ENCODE results near the gene MPPED1. TPM values are rescaled to one million over a fixed set of nuclear protein-coding genes. Genes with fewer than 3 reads are reported as not detected.

MPPED1 gene
- total and polyA plus RNA-seq, 2 donors (not counting 3 experiments of a cell fraction or from before 2014, with no cell fraction given), result not detected

- ChIA-PET CTCF (no interaction called here), POLR2A (no interaction called here)
- no peak overlapping the region for H3K4me2 ChIP-seq (ENCODE audit: insufficient read depth, low read length)
- no peaks in the 10 kb centered on the region for H3K27me3 ChIP-seq (ENCODE audit: control insufficient read depth in 2 of 2, insufficient read depth in 2 of 2, low read length in 2 of 2)
- no peaks in the 10 kb centered on the region for H3K9me1 ChIP-seq (replicated peaks; ENCODE audit: control insufficient read depth, extremely low read depth, insufficient read depth, low read length)
- H3K4me1 ChIP-seq (ENCODE audit: control insufficient read depth, extremely low read depth, insufficient read depth, low read length), result no peaks in the 10 kb centered on the region
- no peaks in the 10 kb centered on the region for H3K36me3 ChIP-seq (ENCODE audit: control insufficient read depth in 2 of 2, extremely low read depth in 1 of 2, insufficient read depth in 2 of 2, low read length in 2 of 2)
- no peak overlapping the region for H3K4me3 ChIP-seq (replicated peaks in 1 of 3; ENCODE audit: insufficient read depth in 1 of 3, low read depth in 1 of 3, low read length in 3 of 3)
- DNase-seq (ENCODE audit: low read depth, low spot score) (no peak), FAIRE-seq (no peak)
- dilution Hi-C loops (cut with MboI; ENCODE audit: extremely low pct_ligation_motif_present, low sequenced_read_pairs), result no loop called here
- H3K9me3 ChIP-seq (replicated peaks; ENCODE audit: control insufficient read depth, insufficient read depth, low read length), result no peaks in the 10 kb centered on the region
- no peaks in the 10 kb centered on the region for H4K20me1 ChIP-seq (replicated peaks; ENCODE audit: control insufficient read depth, extremely low read depth, insufficient read depth, low read length)
- H3K9ac ChIP-seq (replicated peaks; ENCODE audit: extremely low read depth, insufficient read depth, low read length), result no peak overlapping the region
- TF ChIP-seq MYC (IDR thresholded peaks at IDR 0.05; ENCODE audit: low read depth, low read length), result no peak
- no peak for TF ChIP-seq JUN (IDR thresholded peaks at IDR 0.05; ENCODE audit: borderline replicate concordance, insufficient read depth, insufficient read length, low read depth)
- no peak for TF ChIP-seq GATA2 (IDR thresholded peaks at IDR 0.05; ENCODE audit: insufficient read depth, insufficient read length, low read depth, low read length)
- no peak for TF ChIP-seq FOS (IDR thresholded peaks at IDR 0.05; ENCODE audit: borderline replicate concordance, insufficient read depth, low read length)
- TF ChIP-seq, protein P1, sequence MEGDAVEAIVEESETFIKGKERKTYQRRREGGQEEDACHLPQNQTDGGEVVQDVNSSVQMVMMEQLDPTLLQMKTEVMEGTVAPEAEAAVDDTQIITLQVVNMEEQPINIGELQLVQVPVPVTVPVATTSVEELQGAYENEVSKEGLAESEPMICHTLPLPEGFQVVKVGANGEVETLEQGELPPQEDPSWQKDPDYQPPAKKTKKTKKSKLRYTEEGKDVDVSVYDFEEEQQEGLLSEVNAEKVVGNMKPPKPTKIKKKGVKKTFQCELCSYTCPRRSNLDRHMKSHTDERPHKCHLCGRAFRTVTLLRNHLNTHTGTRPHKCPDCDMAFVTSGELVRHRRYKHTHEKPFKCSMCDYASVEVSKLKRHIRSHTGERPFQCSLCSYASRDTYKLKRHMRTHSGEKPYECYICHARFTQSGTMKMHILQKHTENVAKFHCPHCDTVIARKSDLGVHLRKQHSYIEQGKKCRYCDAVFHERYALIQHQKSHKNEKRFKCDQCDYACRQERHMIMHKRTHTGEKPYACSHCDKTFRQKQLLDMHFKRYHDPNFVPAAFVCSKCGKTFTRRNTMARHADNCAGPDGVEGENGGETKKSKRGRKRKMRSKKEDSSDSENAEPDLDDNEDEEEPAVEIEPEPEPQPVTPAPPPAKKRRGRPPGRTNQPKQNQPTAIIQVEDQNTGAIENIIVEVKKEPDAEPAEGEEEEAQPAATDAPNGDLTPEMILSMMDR (IDR thresholded peaks at IDR 0.05; ENCODE audit: extremely low read depth in 1 of 2, insufficient read depth in 1 of 2, low read depth in 1 of 2, low read length in 2 of 2), result no peak
- no peak for TF ChIP-seq MAX (IDR thresholded peaks at IDR 0.05; ENCODE audit: insufficient read depth, insufficient read length)
- no peak for TF ChIP-seq POLR2AphosphoS5 (IDR thresholded peaks at IDR 0.05; ENCODE audit: insufficient read depth, low read depth, low read length)
- no peak for TF ChIP-seq POLR2A (IDR thresholded peaks at IDR 0.05; ENCODE audit: low read depth, low read length)
- no peak for TF ChIP-seq EZH2 (IDR thresholded peaks at IDR 0.05; ENCODE audit: borderline replicate concordance, low read depth, low read length, severe bottlenecking)
- intact Hi-C loops (cut with micrococcal nuclease), result no loop called here
- H3K27ac ChIP-seq (ENCODE audit: insufficient read depth, low read depth, low read length), result no peak overlapping the region
- H3K79me2 ChIP-seq (ENCODE audit: control insufficient read depth, insufficient read depth, low read length), result no peaks in the 10 kb centered on the region
- no TSS peak for BruUV-seq (replicated peaks)
- H2AFZ ChIP-seq (ENCODE audit: low read depth, low read length), result no peak overlapping the region
Measured at GRCh38 chr22:43484227-43484626, 72.4 kb downstream of the MPPED1 start.
